ENCODE data around the gene CEP112. TPM values are rescaled to one million over a fixed set of nuclear protein-coding genes. Genes with fewer than 3 reads are reported as not detected.

CEP112 gene
- total and polyA plus RNA-seq, 7 experiments from 2014 or later, result 0.08 to 2.5 (median 0.66) TPM; not detected in 1

DNA sequence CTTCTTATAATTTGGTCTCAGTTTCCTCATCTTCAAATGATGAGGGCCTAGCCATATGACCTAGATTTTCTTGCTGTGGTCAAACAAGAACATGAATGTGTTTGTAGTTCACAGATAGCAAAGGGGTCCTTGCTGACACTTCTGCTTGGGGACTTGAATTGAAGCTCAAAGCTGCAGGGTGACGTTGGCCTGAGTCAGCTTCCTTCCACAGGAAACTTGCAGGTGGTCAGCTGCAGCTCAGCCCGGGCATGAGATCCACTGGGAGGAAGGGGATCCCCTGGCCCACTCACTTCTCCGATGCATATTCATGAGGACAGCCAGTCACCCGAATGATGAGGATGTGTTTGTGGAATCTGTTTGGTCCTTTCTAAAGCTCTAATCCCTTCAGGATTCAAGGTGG is 587.9 kb downstream of the CEP112 start:
- H3K9me3 ChIP-seq (ENCODE audit: control insufficient read depth in 2 of 3, low read length in 3 of 3), result no peaks in the 10 kb centered on the region
- H3K36me3 Mint-ChIP-seq, result no peaks in the 10 kb centered on the region
- no peak for ATAC-seq
- peaks cover 0 to 7% (median 0%) of the 10 kb centered on the region in 5 donors for H3K27me3 Mint-ChIP-seq
- CTCF ChIA-PET, result no interaction called here
- intact Hi-C loops (cut with micrococcal nuclease), result no loop called here
- no peaks in the 10 kb centered on the region for H3K27me3 ChIP-seq (ENCODE audit: control insufficient read depth in 2 of 2, insufficient read depth in 2 of 2, low read length in 2 of 2)
- no peaks in the 10 kb centered on the region for H3K36me3 ChIP-seq (ENCODE audit: control insufficient read depth in 2 of 3, insufficient read depth in 3 of 3, low read length in 3 of 3)
- no peak overlapping the region for H3K4me3 ChIP-seq (ENCODE audit: low read length)
- POLR2A ChIA-PET, result interaction anchor here (1.2 kb wide), 1 partner anchor 65 kb away, joined by 4 read pairs; no protein-coding TSS in a partner anchor
- H3K27ac Mint-ChIP-seq, result no peak overlapping the region
- H3K27ac ChIP-seq (ENCODE audit: low read depth, low read length), result no peak overlapping the region
- no peaks in the 10 kb centered on the region for H3K4me1 ChIP-seq (ENCODE audit: control insufficient read depth in 2 of 2, insufficient read depth in 2 of 2, low read length in 2 of 2)
- peaks cover 0 to 6% (median 5%) of the 10 kb centered on the region in 7 donors for H3K4me1 Mint-ChIP-seq
- peaks cover 0 to 5% (median 0%) of the 10 kb centered on the region in 11 donors for H3K9me3 Mint-ChIP-seq
- DNase-seq, result no peak
- no peak overlapping the region for H3K4me3 Mint-ChIP-seq

- no peak overlapping the region for H3K4me3 ChIP-seq (ENCODE audit: low read length)
- ATAC-seq, result no peak
- ChIA-PET POLR2A (interaction anchor here (0.8 kb wide), 1 partner anchor 19 kb away, joined by 4 read pairs; no protein-coding TSS in a partner anchor), CTCF (no interaction called here)
- no peaks in the 10 kb centered on the region for H3K27me3 ChIP-seq (ENCODE audit: control insufficient read depth in 2 of 2, insufficient read depth in 2 of 2, low read length in 2 of 2)
- peaks cover 0 to 8% (median 6%) of the 10 kb centered on the region in 7 donors for H3K4me1 Mint-ChIP-seq
- no peak overlapping the region for H3K27ac ChIP-seq (ENCODE audit: low read depth, low read length)
- intact Hi-C loops (cut with micrococcal nuclease), result no loop called here
- DNase-seq, result no peak
- H3K36me3 Mint-ChIP-seq, result no peaks in the 10 kb centered on the region
- H3K4me3 Mint-ChIP-seq, result no peak overlapping the region
- H3K9me3 ChIP-seq (ENCODE audit: control insufficient read depth in 2 of 3, low read length in 3 of 3), result no peaks in the 10 kb centered on the region
- H3K27ac Mint-ChIP-seq, result no peak overlapping the region
- no peaks in the 10 kb centered on the region for H3K4me1 ChIP-seq (ENCODE audit: control insufficient read depth in 2 of 2, insufficient read depth in 2 of 2, low read length in 2 of 2)
- peaks cover 0 to 5% (median 0%) of the 10 kb centered on the region in 11 donors for H3K9me3 Mint-ChIP-seq
- no peaks in the 10 kb centered on the region for H3K36me3 ChIP-seq (ENCODE audit: control insufficient read depth in 2 of 3, insufficient read depth in 3 of 3, low read length in 3 of 3)
- H3K27me3 Mint-ChIP-seq, result peaks cover 0 to 7% (median 0%) of the 10 kb centered on the region in 5 donors
These were observed 590.1 kb downstream of the CEP112 start for GRCh38 chr17:65601881-65602280.

DNA sequence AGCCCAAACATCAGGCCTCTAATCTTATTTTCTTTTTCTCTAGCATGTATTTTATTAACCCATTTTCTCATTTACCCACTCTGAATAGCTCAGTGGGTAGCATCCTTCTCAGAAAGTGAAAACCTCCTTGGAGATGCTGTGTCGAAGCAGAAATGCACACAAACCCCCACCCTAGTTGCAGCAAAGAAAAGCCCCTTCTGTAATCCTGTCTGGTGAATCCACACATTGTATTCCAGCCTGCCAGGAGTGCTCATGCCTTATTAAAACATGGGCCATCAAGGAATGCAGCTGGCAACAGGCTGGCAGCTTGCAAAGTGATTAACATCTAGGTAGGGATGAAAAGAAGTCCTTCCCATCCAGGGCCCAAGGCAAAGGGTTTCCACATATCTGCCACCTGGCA is 590.8 kb downstream of the CEP112 start:
- H3K9me3 ChIP-seq (ENCODE audit: control insufficient read depth in 2 of 3, low read length in 3 of 3), result no peaks in the 10 kb centered on the region
- H3K4me1 ChIP-seq (ENCODE audit: control insufficient read depth in 2 of 2, insufficient read depth in 2 of 2, low read length in 2 of 2), result no peaks in the 10 kb centered on the region
- POLR2A ChIA-PET, result interaction anchor here (0.6 kb wide), 1 partner anchor 1656 kb away, joined by 5 read pairs; no protein-coding TSS in a partner anchor
- Mint-ChIP-seq H3K36me3 (no peaks in the 10 kb centered on the region), H3K27ac (no peak overlapping the region), H3K27me3 (peaks cover 0 to 7% (median 0%) of the 10 kb centered on the region in 5 donors), H3K4me3 (no peak overlapping the region), H3K4me1 (peaks cover 0 to 12% (median 6%) of the 10 kb centered on the region in 7 donors), H3K9me3 (peaks cover 0 to 5% (median 0%) of the 10 kb centered on the region in 11 donors)
- no peak for DNase-seq
- H3K36me3 ChIP-seq (ENCODE audit: control insufficient read depth in 2 of 3, insufficient read depth in 3 of 3, low read length in 3 of 3), result no peaks in the 10 kb centered on the region
- no peak overlapping the region for H3K27ac ChIP-seq (ENCODE audit: low read depth, low read length)
- intact Hi-C loops (cut with micrococcal nuclease), result no loop called here
- no peaks in the 10 kb centered on the region for H3K27me3 ChIP-seq (ENCODE audit: control insufficient read depth in 2 of 2, insufficient read depth in 2 of 2, low read length in 2 of 2)
- no peak overlapping the region for H3K4me3 ChIP-seq (ENCODE audit: low read length)
- CTCF ChIA-PET, result no interaction called here
- no peak for ATAC-seq

DNA sequence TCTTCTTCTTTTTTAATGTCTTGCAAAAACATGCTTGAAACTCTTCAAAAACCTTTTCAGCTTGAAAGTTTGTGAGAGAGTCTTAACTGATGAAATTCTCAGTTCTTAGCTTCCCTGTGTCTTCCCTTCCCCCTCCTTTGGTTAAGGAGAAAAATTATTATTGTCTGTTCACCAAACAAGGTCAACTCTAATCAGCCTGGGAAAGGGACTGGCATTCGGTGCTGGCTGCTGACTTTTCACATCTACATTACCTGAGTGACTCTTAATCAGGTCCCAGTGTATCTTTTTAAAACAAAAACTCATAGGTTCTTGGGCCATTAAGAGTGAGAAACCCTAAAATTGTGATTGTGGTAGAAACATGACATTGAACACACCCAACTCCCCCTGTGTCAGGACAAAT is 591.4 kb downstream of the CEP112 start:
- DNase-seq (no peak), ATAC-seq (no peak)
- Histone ChIP-seq H3K36me3 (ENCODE audit: control insufficient read depth in 2 of 3, insufficient read depth in 3 of 3, low read length in 3 of 3) (no peaks in the 10 kb centered on the region), H3K4me3 (ENCODE audit: low read length) (no peak overlapping the region), H3K9me3 (ENCODE audit: control insufficient read depth in 2 of 3, low read length in 3 of 3) (no peaks in the 10 kb centered on the region), H3K27ac (ENCODE audit: low read depth, low read length) (no peak overlapping the region), H3K27me3 (ENCODE audit: control insufficient read depth in 2 of 2, insufficient read depth in 2 of 2, low read length in 2 of 2) (no peaks in the 10 kb centered on the region), H3K4me1 (ENCODE audit: control insufficient read depth in 2 of 2, insufficient read depth in 2 of 2, low read length in 2 of 2) (no peaks in the 10 kb centered on the region)
- no peak overlapping the region for H3K27ac Mint-ChIP-seq
- H3K27me3 Mint-ChIP-seq, result peaks cover 0 to 6% (median 0%) of the 10 kb centered on the region in 5 donors
- H3K4me1 Mint-ChIP-seq, result peaks cover 0 to 15% (median 6%) of the 10 kb centered on the region in 7 donors
- H3K9me3 Mint-ChIP-seq, result peaks cover 0 to 5% (median 0%) of the 10 kb centered on the region in 11 donors
- CTCF ChIA-PET, result no interaction called here
- POLR2A ChIA-PET, result interaction anchor here (0.6 kb wide), 1 partner anchor 1657 kb away, joined by 5 read pairs; no protein-coding TSS in a partner anchor
- intact Hi-C loops (cut with micrococcal nuclease), result no loop called here
- H3K36me3 Mint-ChIP-seq, result no peaks in the 10 kb centered on the region
- H3K4me3 Mint-ChIP-seq, result no peak overlapping the region

DNA sequence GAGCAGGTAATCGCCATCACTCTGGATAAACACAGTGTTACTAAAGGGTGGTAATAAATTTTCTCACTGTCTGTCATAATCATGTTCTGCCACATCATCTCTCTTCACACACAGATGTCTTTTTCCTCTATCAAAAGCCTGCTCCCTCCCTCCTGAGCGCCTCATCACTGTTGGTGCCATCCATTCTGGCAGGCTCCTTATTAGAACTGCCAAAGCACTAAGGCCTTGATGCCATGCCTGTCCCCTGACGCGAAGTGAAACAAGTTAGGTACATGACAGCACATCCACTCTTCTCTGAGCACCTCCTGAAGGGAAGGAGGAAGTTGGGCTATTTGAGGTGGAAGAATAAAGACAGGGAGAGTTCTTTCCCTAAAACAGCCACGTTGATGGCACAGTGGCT is 592.3 kb downstream of the CEP112 start:
- Mint-ChIP-seq H3K4me1 (peaks cover 4 to 24% (median 13%) of the 10 kb centered on the region in 7 donors), H3K27me3 (peaks cover 0 to 6% (median 0%) of the 10 kb centered on the region in 5 donors)

DNA sequence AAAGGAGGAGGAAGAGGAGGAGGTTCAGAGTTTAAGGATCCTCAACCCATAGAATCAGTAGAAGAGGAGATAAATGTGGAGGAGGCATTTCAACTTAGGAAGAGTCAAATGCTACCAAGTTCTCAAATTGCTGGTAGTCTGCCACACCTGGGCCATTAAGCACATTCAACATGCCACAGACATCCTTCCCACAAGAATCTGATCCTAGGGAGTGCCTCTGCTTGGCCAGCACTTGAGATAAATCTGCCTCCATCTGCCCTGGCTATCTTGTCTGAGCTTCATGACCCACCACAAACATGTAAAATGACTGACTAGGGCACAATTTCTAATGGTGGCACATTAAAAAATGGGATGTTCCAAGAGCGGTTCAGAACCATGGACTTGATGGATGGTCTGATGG is 593.2 kb downstream of the CEP112 start:
- peaks cover 0 to 12% of the 10 kb centered on the region in 2 donors for H3K4me1 ChIP-seq (ENCODE audit: control insufficient read depth in 2 of 2, insufficient read depth in 2 of 2, low read length in 2 of 2)
- no peak overlapping the region for H3K27ac ChIP-seq (ENCODE audit: low read depth, low read length)
- Mint-ChIP-seq H3K27me3 (peaks cover 0 to 10% (median 0%) of the 10 kb centered on the region in 5 donors), H3K4me3 (no peak overlapping the region), H3K36me3 (no peaks in the 10 kb centered on the region), H3K4me1 (peaks cover 4 to 33% (median 22%) of the 10 kb centered on the region in 7 donors), H3K27ac (no peak overlapping the region), H3K9me3 (peaks cover 0 to 5% (median 0%) of the 10 kb centered on the region in 11 donors)
- no peak overlapping the region for H3K4me3 ChIP-seq (ENCODE audit: low read length)
- no peaks in the 10 kb centered on the region for H3K36me3 ChIP-seq (ENCODE audit: control insufficient read depth in 2 of 3, insufficient read depth in 3 of 3, low read length in 3 of 3)
- H3K27me3 ChIP-seq (ENCODE audit: control insufficient read depth in 2 of 2, insufficient read depth in 2 of 2, low read length in 2 of 2), result no peaks in the 10 kb centered on the region
- H3K9me3 ChIP-seq (ENCODE audit: control insufficient read depth in 2 of 3, low read length in 3 of 3), result no peaks in the 10 kb centered on the region
- CTCF ChIA-PET, result no interaction called here
- DNase-seq (no peak), ATAC-seq (no peak)
- POLR2A ChIA-PET, result interaction anchor here (1.6 kb wide), 1 partner anchor 12 kb away, joined by 3 read pairs; no protein-coding TSS in a partner anchor
- intact Hi-C loops (cut with micrococcal nuclease), result no loop called here

More for the DNA sequence above, 592.3 kb downstream of the CEP112 start:
- POLR2A ChIA-PET, result no interaction called here
- H3K36me3 ChIP-seq (ENCODE audit: control insufficient read depth in 2 of 3, insufficient read depth in 3 of 3, low read length in 3 of 3), result no peaks in the 10 kb centered on the region
- Mint-ChIP-seq H3K4me3 (no peak overlapping the region), H3K36me3 (no peaks in the 10 kb centered on the region), H3K9me3 (peaks cover 0 to 5% (median 0%) of the 10 kb centered on the region in 11 donors), H3K27ac (peak overlapping the region in 1 of 9 donors; percentile 56)
- ATAC-seq, result no peak
- CTCF ChIA-PET, result no interaction called here
- no peak overlapping the region for H3K27ac ChIP-seq (ENCODE audit: low read depth, low read length)
- peaks cover 0 to 4% of the 10 kb centered on the region in 2 donors for H3K4me1 ChIP-seq (ENCODE audit: control insufficient read depth in 2 of 2, insufficient read depth in 2 of 2, low read length in 2 of 2)
- no peaks in the 10 kb centered on the region for H3K9me3 ChIP-seq (ENCODE audit: control insufficient read depth in 2 of 3, low read length in 3 of 3)
- H3K27me3 ChIP-seq (ENCODE audit: control insufficient read depth in 2 of 2, insufficient read depth in 2 of 2, low read length in 2 of 2), result no peaks in the 10 kb centered on the region
- no peak for DNase-seq
- intact Hi-C loops (cut with micrococcal nuclease), result no loop called here
- H3K4me3 ChIP-seq (ENCODE audit: low read length), result no peak overlapping the region
